OCI-LY1 (cell line): ENCODE results near the gene FBXO47.

Experiments
- H2AFZ ChIP-seq: fragments of 200-600 bp; sonication (generic), shearing (Covaris generic); 2 replicates; pipeline ENCODE4 v1.6.0; 2014; ENCODE audit warnings: antibody characterized with exemption, mild to moderate bottlenecking, low read length
- H3F3A ChIP-seq: fragments of 200-600 bp; sonication (generic), shearing (Covaris generic); 2 replicates; pipeline ENCODE4 v1.6.0; 2014; ENCODE audit warnings: mild to moderate bottlenecking, antibody characterized with exemption, low read length, moderate library complexity; ENCODE audit not compliant: insufficient read depth
- H3K27ac ChIP-seq: fragments of 200-600 bp; sonication (generic); 2 replicates; pipeline ENCODE4 v1.5.1; 2014; ENCODE audit warnings: low read length, mixed run types, mild to moderate bottlenecking, low read depth; ENCODE audit not compliant: poor library complexity, severe bottlenecking
- H3K27me3 ChIP-seq: fragments of 200-600 bp; sonication (generic); 2 replicates; pipeline ENCODE4 v1.6.0; 2014; ENCODE audit warnings: antibody characterized with exemption, mild to moderate bottlenecking, low read length, moderate library complexity; ENCODE audit not compliant: insufficient read depth
- H3K36me3 ChIP-seq: fragments of 200-600 bp; sonication (generic); 2 replicates; pipeline ENCODE4 v1.6.1; 2014; ENCODE audit warnings: mild to moderate bottlenecking, antibody characterized with exemption, low read length, moderate library complexity, mixed read lengths; ENCODE audit not compliant: insufficient read depth
- H3K4me1 ChIP-seq: fragments of 200-600 bp; sonication (generic); 2 replicates; pipeline ENCODE4 v1.5.1; 2014; ENCODE audit warnings: mild to moderate bottlenecking, low read length, moderate library complexity; ENCODE audit not compliant: insufficient read depth, severe bottlenecking
- H3K4me2 ChIP-seq: fragments of 200-600 bp; sonication (generic), shearing (Covaris generic); 2 replicates; pipeline ENCODE4 v1.6.1; 2014; ENCODE audit warnings: low read length
- H3K4me3 ChIP-seq: fragments of 200-600 bp; sonication (generic); 2 replicates; pipeline ENCODE4 v1.5.1; 2014; ENCODE audit warnings: low read length, low read depth, mild to moderate bottlenecking, mixed read lengths; ENCODE audit not compliant: poor library complexity, severe bottlenecking
- H3K79me2 ChIP-seq: fragments of 200-600 bp; shearing (Covaris generic); 2 replicates; pipeline ENCODE4 v1.6.1; 2016; ENCODE audit warnings: mixed run types, low read length, mixed read lengths; ENCODE audit not compliant: insufficient read depth
- H3K9ac ChIP-seq: fragments of 200-600 bp; sonication (generic), shearing (Covaris generic); 2 replicates; pipeline ENCODE4 v1.6.1; 2014; ENCODE audit warnings: mild to moderate bottlenecking, low read length, mixed read lengths
- H3K9me2 ChIP-seq: fragments of 200-600 bp; sonication (generic), shearing (Covaris generic); 2 replicates; pipeline ENCODE4 v1.6.1; 2014; ENCODE audit warnings: low read depth, mild to moderate bottlenecking, low read length, mixed read lengths
- H3K9me3 ChIP-seq: fragments of 200-600 bp; shearing (Covaris generic); 2 replicates; pipeline ENCODE4 v1.6.1; 2014; ENCODE audit warnings: low read length, mixed read lengths
- H4K20me1 ChIP-seq: fragments of 200-600 bp; sonication (generic), shearing (Covaris generic); 2 replicates; pipeline ENCODE4 v1.6.0; 2016; ENCODE audit warnings: mild to moderate bottlenecking, low read length; ENCODE audit not compliant: insufficient read depth
- EZH2 ChIP-seq: fragments of 200-600 bp; sonication (generic), shearing (Covaris generic); IDR thresholded peaks from 2 replicates; pipeline ENCODE4 v1.8.0; 2017; ENCODE audit warnings: borderline replicate concordance, mixed run types, mild to moderate bottlenecking, antibody characterized with exemption, low read length, moderate library complexity, mixed read lengths
- TF ChIP-seq, protein P1 (sequence below): fragments of 200-600 bp; sonication (generic), shearing (Covaris generic); IDR thresholded peaks from 2 replicates; pipeline ENCODE4 v1.5.1; 2017; ENCODE audit warnings: mild to moderate bottlenecking, antibody characterized with exemption, low read length, moderate library complexity, mixed read lengths

FBXO47 gene

DNA sequence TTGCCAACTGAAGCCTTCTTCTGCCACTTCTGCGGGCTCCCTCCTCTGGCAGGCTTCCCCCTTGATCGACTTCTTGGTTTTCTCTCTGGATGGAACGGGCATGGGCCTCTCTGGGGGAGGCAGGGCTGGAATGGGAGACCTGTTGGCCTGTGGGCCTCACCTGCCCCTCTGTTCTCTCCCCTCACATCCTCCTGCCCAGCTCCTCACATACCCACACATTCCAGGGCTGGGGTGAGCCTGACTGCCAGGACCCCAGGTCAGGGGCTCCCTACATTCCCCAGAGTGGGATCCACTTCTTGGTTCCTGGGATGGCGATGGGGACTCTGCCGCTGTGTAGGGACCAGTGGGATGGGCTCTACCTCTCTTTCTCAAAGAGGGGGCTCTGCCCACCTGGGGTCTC, 48.3 kb downstream of the FBXO47 start:
- no peaks in the 10 kb centered on the region for H3K79me2 ChIP-seq
- no peaks in the 10 kb centered on the region for H3F3A ChIP-seq
- H3K27me3 ChIP-seq, result no peaks in the 10 kb centered on the region
- H3K4me1 ChIP-seq, result peaks cover 12% of the 10 kb centered on the region
- TF ChIP-seq EZH2, result no peak
- TF ChIP-seq, protein P1, sequence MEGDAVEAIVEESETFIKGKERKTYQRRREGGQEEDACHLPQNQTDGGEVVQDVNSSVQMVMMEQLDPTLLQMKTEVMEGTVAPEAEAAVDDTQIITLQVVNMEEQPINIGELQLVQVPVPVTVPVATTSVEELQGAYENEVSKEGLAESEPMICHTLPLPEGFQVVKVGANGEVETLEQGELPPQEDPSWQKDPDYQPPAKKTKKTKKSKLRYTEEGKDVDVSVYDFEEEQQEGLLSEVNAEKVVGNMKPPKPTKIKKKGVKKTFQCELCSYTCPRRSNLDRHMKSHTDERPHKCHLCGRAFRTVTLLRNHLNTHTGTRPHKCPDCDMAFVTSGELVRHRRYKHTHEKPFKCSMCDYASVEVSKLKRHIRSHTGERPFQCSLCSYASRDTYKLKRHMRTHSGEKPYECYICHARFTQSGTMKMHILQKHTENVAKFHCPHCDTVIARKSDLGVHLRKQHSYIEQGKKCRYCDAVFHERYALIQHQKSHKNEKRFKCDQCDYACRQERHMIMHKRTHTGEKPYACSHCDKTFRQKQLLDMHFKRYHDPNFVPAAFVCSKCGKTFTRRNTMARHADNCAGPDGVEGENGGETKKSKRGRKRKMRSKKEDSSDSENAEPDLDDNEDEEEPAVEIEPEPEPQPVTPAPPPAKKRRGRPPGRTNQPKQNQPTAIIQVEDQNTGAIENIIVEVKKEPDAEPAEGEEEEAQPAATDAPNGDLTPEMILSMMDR, result no peak
- H4K20me1 ChIP-seq, result no peaks in the 10 kb centered on the region
- no peak overlapping the region for H3K27ac ChIP-seq
- H3K4me2 ChIP-seq, result no peak overlapping the region
- no peaks in the 10 kb centered on the region for H3K9me2 ChIP-seq
- H3K9me3 ChIP-seq, result no peaks in the 10 kb centered on the region
- H2AFZ ChIP-seq, result no peak overlapping the region
- H3K36me3 ChIP-seq, result peaks cover 54% of the 10 kb centered on the region
- no peak overlapping the region for H3K4me3 ChIP-seq
- no peak overlapping the region for H3K9ac ChIP-seq

DNA sequence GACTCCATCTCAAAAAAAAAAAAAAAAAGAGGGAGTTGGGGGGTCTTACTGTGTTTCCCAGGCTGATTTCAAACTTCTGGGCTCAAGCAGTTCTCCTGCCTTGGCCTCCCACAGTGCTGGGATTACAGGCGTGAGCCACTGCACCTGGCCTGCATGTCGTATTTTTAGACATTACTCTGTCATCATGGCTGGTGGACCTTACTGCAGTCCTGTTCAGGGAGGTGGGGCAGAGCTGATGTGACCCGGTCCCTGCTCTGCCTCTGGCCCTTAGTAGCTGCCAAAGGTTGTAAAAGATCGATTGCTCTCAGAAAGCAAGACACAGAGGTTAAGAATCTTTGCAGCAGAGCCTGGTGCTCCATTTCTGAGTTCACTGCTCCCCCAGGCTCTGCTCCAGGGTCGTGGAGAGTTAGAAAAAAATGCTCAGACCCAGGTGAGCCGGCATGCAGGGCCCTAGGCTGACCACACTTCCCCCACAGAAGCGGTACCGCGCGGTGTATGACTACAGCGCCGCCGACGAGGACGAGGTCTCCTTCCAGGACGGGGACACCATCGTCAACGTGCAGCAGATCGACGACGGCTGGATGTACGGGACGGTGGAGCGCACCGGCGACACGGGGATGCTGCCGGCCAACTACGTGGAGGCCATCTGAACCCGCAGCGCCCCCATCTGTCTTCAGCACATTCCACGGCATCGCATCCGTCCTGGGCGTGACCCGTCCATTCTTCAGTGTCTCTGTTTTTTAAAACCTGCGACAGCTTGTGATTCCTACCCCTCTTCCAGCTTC, 48.9 kb downstream of the FBXO47 start:
- H3K27ac ChIP-seq, result no peak overlapping the region
- peaks cover 55% of the 10 kb centered on the region for H3K36me3 ChIP-seq

DNA sequence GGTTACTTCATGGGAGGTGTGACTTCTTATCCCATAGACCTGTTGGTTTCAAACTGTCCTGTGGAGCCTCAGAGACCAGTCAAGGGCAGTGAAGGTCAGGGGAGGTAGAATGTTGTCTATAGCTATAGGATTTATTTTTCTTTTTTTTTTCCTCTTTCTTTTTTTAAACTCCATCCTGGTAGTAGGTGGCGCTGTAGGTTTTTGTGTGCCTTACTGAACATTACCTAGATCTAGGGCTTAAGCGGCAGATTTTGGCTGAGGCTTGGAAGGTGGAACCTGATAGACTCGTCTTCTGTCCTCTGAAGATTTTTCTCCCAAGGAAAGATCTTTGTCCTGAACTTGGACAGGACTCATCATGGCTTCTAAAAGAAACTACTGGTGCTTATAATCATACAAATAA, 49.9 kb downstream of the FBXO47 start:
- Histone ChIP-seq H3K4me2 (no peak overlapping the region), H3K27ac (no peak overlapping the region), H3K9ac (no peak overlapping the region), H3F3A (no peaks in the 10 kb centered on the region), H3K4me3 (no peak overlapping the region), H4K20me1 (no peaks in the 10 kb centered on the region), H3K27me3 (no peaks in the 10 kb centered on the region), H3K79me2 (no peaks in the 10 kb centered on the region), H3K4me1 (peaks cover 12% of the 10 kb centered on the region), H3K9me3 (no peaks in the 10 kb centered on the region), H3K36me3 (peaks cover 57% of the 10 kb centered on the region), H3K9me2 (no peaks in the 10 kb centered on the region), H2AFZ (no peak overlapping the region)
- TF ChIP-seq, protein P1, result peak; percentile 39; the same call in 1 of the 2 replicates
- no peak for TF ChIP-seq EZH2

More for the DNA sequence above, 48.9 kb downstream of the FBXO47 start:
- no peaks in the 10 kb centered on the region for H3K27me3 ChIP-seq
- no peak overlapping the region for H3K4me3 ChIP-seq
- H3K4me1 ChIP-seq, result peaks cover 12% of the 10 kb centered on the region
- no peaks in the 10 kb centered on the region for H3K9me2 ChIP-seq
- H3K4me2 ChIP-seq, result no peak overlapping the region
- H3F3A ChIP-seq, result no peaks in the 10 kb centered on the region
- TF ChIP-seq, protein P1, result peak; percentile 15; the same call in 1 of the 2 replicates
- TF ChIP-seq EZH2, result no peak
- H3K9ac ChIP-seq, result no peak overlapping the region
- H3K9me3 ChIP-seq, result no peaks in the 10 kb centered on the region
- H2AFZ ChIP-seq, result no peak overlapping the region
- H3K79me2 ChIP-seq, result no peaks in the 10 kb centered on the region
- H4K20me1 ChIP-seq, result no peaks in the 10 kb centered on the region
